Kidney epithelial cell (primary cell): Measurements from ENCODE around the gene EPHB1. TPM values are rescaled to one million over a fixed set of nuclear protein-coding genes. Genes with fewer than 3 reads are reported as not detected.
"Not testable (repeated sequence)": the region's sequence is repeated elsewhere in the genome, so short reads cannot be mapped to it uniquely, and the experiment has no call there.

Experiments
- DNase-seq: peaks from one replicate; pipeline ENCODE4 v3.0.0-alpha.2; 2010; ENCODE audit warnings: low read depth
- H3K27me3 ChIP-seq: 2 replicates; pipeline ENCODE4 v1.6.0; 2011; ENCODE audit warnings: low read length; ENCODE audit not compliant: control insufficient read depth, insufficient read depth
- H3K36me3 ChIP-seq: 2 replicates; pipeline ENCODE4 v1.5.1; 2011; ENCODE audit warnings: low read length; ENCODE audit not compliant: control insufficient read depth, insufficient read depth
- H3K4me3 ChIP-seq: 2 replicates; pipeline ENCODE4 v1.5.1; 2011; ENCODE audit warnings: low read depth, mild to moderate bottlenecking, control low read depth, low read length
- CTCF ChIP-seq: IDR thresholded peaks from 2 replicates; pipeline ENCODE4 v1.5.1; 2011; ENCODE audit warnings: mild to moderate bottlenecking, moderate library complexity, low read length, control low read depth, inconsistent platforms; ENCODE audit not compliant: insufficient read depth, poor library complexity, severe bottlenecking
- total RNA-seq: library from RNA; depleted of rRNA; stranded (reverse); fragments of >200 nt; gene quantifications from 2 replicates; pipeline ENCODE4 v1.2.3, GENCODE V29; 2015

EPHB1 gene
- total RNA-seq, 1 donor from 2014 or later = 10.8 TPM

- TF ChIP-seq CTCF = no peak
- no peak overlapping the region for H3K4me3 ChIP-seq
- no peaks in the 10 kb centered on the region for H3K36me3 ChIP-seq
- no peak for DNase-seq
- no peaks in the 10 kb centered on the region for H3K27me3 ChIP-seq
These were observed 436.7 kb downstream of the EPHB1 start for GRCh38 chr3:135231737-135232136.

- no peaks in the 10 kb centered on the region for H3K36me3 ChIP-seq
- H3K4me3 ChIP-seq = no peak overlapping the region
- no peaks in the 10 kb centered on the region for H3K27me3 ChIP-seq
- TF ChIP-seq CTCF = no peak
- no peak for DNase-seq
These were observed 437.2 kb downstream of the EPHB1 start for GRCh38 chr3:135232226-135232625.

GRCh38 chr3:135233476-135233875 lies 438.4 kb downstream of the EPHB1 start:
- H3K27me3 ChIP-seq, H3K4me3 ChIP-seq, DNase-seq, H3K36me3 ChIP-seq: not testable (repeated sequence)

- DNase-seq = no peak
- Histone ChIP-seq H3K4me3 (no peak overlapping the region), H3K36me3 (no peaks in the 10 kb centered on the region), H3K27me3 (peaks cover 2% of the 10 kb centered on the region)
- no peak for TF ChIP-seq CTCF
These were observed 440.5 kb downstream of the EPHB1 start for GRCh38 chr3:135235541-135235940.

- peaks cover 2% of the 10 kb centered on the region for H3K27me3 ChIP-seq
- no peak for TF ChIP-seq CTCF
- H3K36me3 ChIP-seq = no peaks in the 10 kb centered on the region
- DNase-seq = no peak
- H3K4me3 ChIP-seq = no peak overlapping the region
These were observed 442.5 kb downstream of the EPHB1 start for GRCh38 chr3:135237371-135238143.

- H3K4me3 ChIP-seq = no peak overlapping the region
- H3K27me3 ChIP-seq = peaks cover 2% of the 10 kb centered on the region
- H3K36me3 ChIP-seq = no peaks in the 10 kb centered on the region
- no peak for TF ChIP-seq CTCF
- no peak for DNase-seq
These were observed 443.3 kb downstream of the EPHB1 start for GRCh38 chr3:135238236-135238830.
